Esophagus squamous epithelium (tissue), 5 donors: ENCODE data around the gene SLC1A2. TPM values are rescaled to one million over a fixed set of nuclear protein-coding genes. Genes with fewer than 3 reads are reported as not detected.

Source experiments
- DNase-seq: peaks from one replicate; lab custom pipeline; 2025; lab: John Stamatoyannopoulos, UW
- H3K27ac ChIP-seq, 4 donors: fragments of 200-600 bp; sonication (generic); one replicate each; pipeline ENCODE4 v1.5.1; 2016 to 2019; ENCODE audit warnings: mild to moderate bottlenecking in 1 of 4
- H3K27me3 ChIP-seq, 4 donors: fragments of 200-600 bp; sonication (generic); 1 replicate in 3 of 4; 2 replicates in 1 of 4; pipeline versions ENCODE4 v1.5.1 to v1.6.0; 2017 to 2021; ENCODE audit warnings: antibody characterized with exemption in 1 of 4
- H3K36me3 ChIP-seq, 3 donors: fragments of 200-600 bp; sonication (generic); one replicate each; pipeline ENCODE4 v1.5.1; 2016 to 2019
- H3K4me1 ChIP-seq, 3 donors: fragments of 200-600 bp; sonication (generic); one replicate each; pipeline ENCODE4 v1.5.1; 2017 to 2019
- H3K4me3 ChIP-seq, 4 donors: fragments of 200-600 bp; sonication (generic); 1 replicate in 3 of 4; 2 replicates in 1 of 4; pipeline ENCODE4 v1.5.1; 2016 to 2019; ENCODE audit warnings: mild to moderate bottlenecking in 2 of 4, moderate library complexity in 1 of 4
- H3K9me3 ChIP-seq, 3 donors: fragments of 200-600 bp; sonication (generic); one replicate each; pipeline ENCODE4 v1.5.1; 2016 to 2019
- POLR2A ChIP-seq, 4 donors: fragments of 450-650 bp; IDR thresholded peaks; one replicate each; pipeline ENCODE4 v1.6.1; 2017; ENCODE audit warnings: antibody characterized with exemption in 4 of 4, mild to moderate bottlenecking in 4 of 4, moderate library complexity in 3 of 4
- WGBS, 2 donors: methylation state at CpG; one replicate each; pipeline ENCODE4 v1.1.5; 2018; 5-methylcytosine and 5-hydroxymethylcytosine counted together
- intact Hi-C: fragments of 100-400 bp; cut with DNase I; formaldehyde crosslinking; loops from one replicate; pipeline ENCODE4 v1.15.0; 2022
- total RNA-seq, 4 donors: library from RNA; depleted of rRNA; stranded (reverse); fragments of >200 nt; gene quantifications; one replicate each; pipeline ENCODE4 v1.1.0, GENCODE V29; 2016
- TF ChIP-seq, protein P1 (sequence below), 6 experiments: fragments of 450-650 bp in 4 of 6; fragments of 200-600 bp in 2 of 6; sonication (generic) in 2 of 6; IDR thresholded peaks; one replicate each; pipeline ENCODE4 v1.5.1; 2016 to 2019; ENCODE audit warnings: antibody characterized with exemption in 6 of 6, mild to moderate bottlenecking in 4 of 6, moderate library complexity in 4 of 6
- donor health status: DM: yes; HTN: yes; CAD: no.

Gene SLC1A2
- total RNA-seq, 4 donors from 2014 or later: 0.04 to 0.61 (median 0.19) TPM; not detected in 1

DNA sequence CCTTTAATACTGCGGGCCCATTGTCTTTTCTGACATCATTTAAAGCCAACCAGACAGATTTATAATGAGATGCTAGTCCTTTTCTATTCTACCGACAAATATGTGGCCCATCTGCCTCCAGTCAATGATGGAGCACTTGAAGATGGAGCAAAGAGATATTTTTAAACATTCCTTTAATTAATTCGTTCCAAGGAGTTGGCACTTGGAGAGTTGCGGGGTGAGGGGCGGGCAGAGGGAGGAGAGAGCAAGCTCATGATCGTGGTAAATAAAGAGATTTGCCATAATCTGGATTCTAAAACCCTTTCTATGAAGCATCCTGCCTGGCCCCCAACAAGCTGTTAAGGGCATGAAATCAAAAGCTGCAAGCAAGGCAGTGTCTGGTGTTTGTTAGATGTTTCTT, 5.0 kb downstream of the SLC1A2 start:
- TF ChIP-seq, protein P1, sequence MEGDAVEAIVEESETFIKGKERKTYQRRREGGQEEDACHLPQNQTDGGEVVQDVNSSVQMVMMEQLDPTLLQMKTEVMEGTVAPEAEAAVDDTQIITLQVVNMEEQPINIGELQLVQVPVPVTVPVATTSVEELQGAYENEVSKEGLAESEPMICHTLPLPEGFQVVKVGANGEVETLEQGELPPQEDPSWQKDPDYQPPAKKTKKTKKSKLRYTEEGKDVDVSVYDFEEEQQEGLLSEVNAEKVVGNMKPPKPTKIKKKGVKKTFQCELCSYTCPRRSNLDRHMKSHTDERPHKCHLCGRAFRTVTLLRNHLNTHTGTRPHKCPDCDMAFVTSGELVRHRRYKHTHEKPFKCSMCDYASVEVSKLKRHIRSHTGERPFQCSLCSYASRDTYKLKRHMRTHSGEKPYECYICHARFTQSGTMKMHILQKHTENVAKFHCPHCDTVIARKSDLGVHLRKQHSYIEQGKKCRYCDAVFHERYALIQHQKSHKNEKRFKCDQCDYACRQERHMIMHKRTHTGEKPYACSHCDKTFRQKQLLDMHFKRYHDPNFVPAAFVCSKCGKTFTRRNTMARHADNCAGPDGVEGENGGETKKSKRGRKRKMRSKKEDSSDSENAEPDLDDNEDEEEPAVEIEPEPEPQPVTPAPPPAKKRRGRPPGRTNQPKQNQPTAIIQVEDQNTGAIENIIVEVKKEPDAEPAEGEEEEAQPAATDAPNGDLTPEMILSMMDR (IDR thresholded peaks at IDR 0.05): no peak
- TF ChIP-seq POLR2A (IDR thresholded peaks at IDR 0.05): no peak
- Histone ChIP-seq H3K4me3 (no peak overlapping the region), H3K36me3 (no peaks in the 10 kb centered on the region), H3K27me3 (peaks cover 0 to 70% (median 5%) of the 10 kb centered on the region in 4 donors), H3K4me1 (peaks cover 9 to 13% (median 12%) of the 10 kb centered on the region in 3 donors), H3K9me3 (no peaks in the 10 kb centered on the region), H3K27ac (no peak overlapping the region)
- no peak for DNase-seq
- WGBS, 2 donors: 73 to 76% methylated on average over 6 of the region's 6 CpGs
- intact Hi-C loops: no loop called here

DNA sequence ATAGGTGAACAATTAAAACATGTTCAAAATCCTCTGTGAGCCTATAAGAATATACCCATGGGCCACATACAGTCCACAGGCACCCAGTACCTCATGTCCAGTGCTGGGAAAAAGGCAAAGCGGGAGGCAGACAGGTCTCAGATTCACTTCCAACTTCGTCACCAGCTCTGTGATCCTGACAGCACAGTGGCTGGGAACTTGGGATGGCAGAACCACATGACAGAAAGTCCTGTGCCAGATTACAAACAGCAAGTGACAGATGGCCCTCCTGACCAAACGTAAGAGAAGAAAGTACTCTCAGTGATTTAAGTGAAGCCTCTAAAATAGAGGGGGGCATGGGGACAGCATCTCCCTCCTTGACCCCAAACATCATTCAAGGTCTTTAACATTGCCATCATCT, 5.8 kb downstream of the SLC1A2 start:
- WGBS, 2 donors: 83 to 85% methylated on average over 3 of the region's 3 CpGs
- intact Hi-C loops: no loop called here
- Histone ChIP-seq H3K4me1 (peaks cover 3 to 5% (median 5%) of the 10 kb centered on the region in 3 donors), H3K27ac (no peak overlapping the region), H3K36me3 (no peaks in the 10 kb centered on the region), H3K4me3 (no peak overlapping the region), H3K27me3 (peaks cover 0 to 63% (median 3%) of the 10 kb centered on the region in 4 donors), H3K9me3 (no peaks in the 10 kb centered on the region)
- no peak for DNase-seq
- TF ChIP-seq POLR2A (IDR thresholded peaks at IDR 0.05): no peak
- TF ChIP-seq, protein P1 (IDR thresholded peaks at IDR 0.05): no peak

DNA sequence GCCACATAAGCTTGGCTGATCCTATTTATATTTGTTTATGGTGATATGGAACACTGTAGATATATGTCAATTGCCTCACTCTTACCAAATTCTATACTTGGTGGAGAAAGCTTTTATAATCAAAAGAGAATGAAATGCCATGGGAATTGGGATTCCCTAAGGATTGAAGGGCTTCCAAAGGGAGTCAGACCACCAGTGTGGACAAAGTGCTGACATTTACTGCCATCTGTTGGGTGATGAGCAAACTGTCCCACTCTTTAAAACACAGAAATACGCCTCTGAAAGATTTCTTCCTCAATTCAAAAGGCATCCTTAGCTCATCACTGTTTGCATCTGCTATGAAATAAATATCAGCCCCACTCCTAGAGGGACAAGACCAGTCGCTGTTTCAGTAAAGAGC, 7.1 kb downstream of the SLC1A2 start:
- Histone ChIP-seq H3K4me3 (no peak overlapping the region), H3K27me3 (peaks cover 0 to 50% (median 0%) of the 10 kb centered on the region in 4 donors), H3K9me3 (no peaks in the 10 kb centered on the region), H3K36me3 (no peaks in the 10 kb centered on the region), H3K27ac (no peak overlapping the region), H3K4me1 (no peaks in the 10 kb centered on the region)
- intact Hi-C loops: no loop called here
- 71 to 73% methylated on average over 2 of the region's 2 CpGs for WGBS, 2 donors
- no peak for TF ChIP-seq POLR2A (IDR thresholded peaks at IDR 0.05)
- TF ChIP-seq, protein P1 (IDR thresholded peaks at IDR 0.05): peak in 1 of 6 experiments; percentile 26
- no peak for DNase-seq

DNA sequence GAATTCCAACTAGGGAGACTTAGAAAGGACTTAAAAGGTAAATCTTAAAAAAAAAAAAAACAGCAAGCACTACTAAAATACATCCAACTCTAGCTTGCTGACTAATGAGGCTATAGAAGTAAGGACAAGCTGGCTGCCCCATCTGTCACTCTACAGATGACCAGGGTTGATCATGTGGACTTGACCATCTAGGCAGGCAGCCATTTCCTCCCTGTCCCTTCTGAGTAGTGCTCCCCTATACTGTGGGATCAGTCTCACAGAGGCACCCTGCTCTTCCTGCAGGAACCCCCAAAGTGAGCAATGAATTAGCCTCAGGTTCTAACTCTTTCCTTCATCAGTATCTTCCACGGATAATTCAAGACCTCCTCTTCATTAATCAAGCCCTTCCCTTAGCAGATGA, 12.3 kb downstream of the SLC1A2 start:
- Histone ChIP-seq H3K27ac (no peak overlapping the region), H3K9me3 (no peaks in the 10 kb centered on the region), H3K4me1 (no peaks in the 10 kb centered on the region), H3K4me3 (no peak overlapping the region), H3K27me3 (peaks cover 0 to 7% (median 0%) of the 10 kb centered on the region in 4 donors), H3K36me3 (no peaks in the 10 kb centered on the region)
- TF ChIP-seq, protein P1 (IDR thresholded peaks at IDR 0.05): no peak
- TF ChIP-seq POLR2A (IDR thresholded peaks at IDR 0.05): no peak
- intact Hi-C loops: no loop called here
- no peak for DNase-seq
- 70 to 76% methylated on average over 1 of the region's 1 CpG for WGBS, 2 donors

DNA sequence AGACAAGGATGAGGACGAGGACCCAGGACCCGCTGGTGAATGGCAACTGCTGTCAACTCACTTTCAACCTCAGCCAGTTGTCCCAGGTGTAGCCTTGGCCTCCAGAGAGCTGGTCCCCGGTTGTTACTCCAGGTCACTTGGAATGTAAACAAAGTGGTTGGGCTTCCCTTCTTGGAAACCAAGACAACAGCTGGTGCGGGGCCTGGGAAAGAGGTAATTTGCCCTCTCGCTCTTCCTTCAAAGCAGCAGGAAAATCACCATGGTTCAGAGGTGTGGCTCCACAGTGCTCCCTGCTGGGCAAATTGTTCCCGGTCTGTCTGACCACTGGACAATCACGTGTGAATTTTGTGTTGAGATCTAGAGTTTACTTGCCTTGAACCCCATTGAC, 15.0 kb downstream of the SLC1A2 start:
- Histone ChIP-seq H3K4me3 (no peak overlapping the region), H3K4me1 (no peaks in the 10 kb centered on the region), H3K36me3 (no peaks in the 10 kb centered on the region), H3K27me3 (no peaks in the 10 kb centered on the region), H3K27ac (no peak overlapping the region), H3K9me3 (no peaks in the 10 kb centered on the region)
- WGBS, 2 donors: 55 to 62% methylated on average over 5 to 7 of the region's 7 CpGs
- TF ChIP-seq, protein P1 (IDR thresholded peaks at IDR 0.05): peak in 4 of 6 experiments; percentile 30 to 55 (median 42)
- no peak for TF ChIP-seq POLR2A (IDR thresholded peaks at IDR 0.05)
- intact Hi-C loops: no loop called here
- no peak for DNase-seq
